Hepatocyte (in vitro differentiated cells): ENCODE results near the gene PACS1.

Experiments used
- CTCF ChIP-seq: fragments of 200-600 bp; sonication (generic); IDR thresholded peaks from 2 replicates; pipeline ENCODE4 v1.5.1; 2016; ENCODE audit warnings: antibody characterized with exemption, mild to moderate bottlenecking; ENCODE audit not compliant: poor library complexity
- EZH2 ChIP-seq: fragments of 200-600 bp; sonication (generic); IDR thresholded peaks from 2 replicates; pipeline ENCODE4 v1.6.1; 2016; ENCODE audit warnings: antibody characterized with exemption, mild to moderate bottlenecking, borderline replicate concordance

- TF ChIP-seq CTCF, result no peak
- TF ChIP-seq EZH2, result no peak
Measured at GRCh38 chr11:66150140-66150539, 80.1 kb downstream of the PACS1 start.
